Renal pelvis (tissue), 4 donors: ENCODE measurements around the gene DDI1. TPM values are rescaled to one million over a fixed set of nuclear protein-coding genes. Genes with fewer than 3 reads are reported as not detected.

ENCODE experiments used
- DNase-seq: peaks from one replicate; pipeline ENCODE4 v3.0.0-alpha.2; 2013
- polyA plus RNA-seq, 3 donors: library from polyadenylated mRNA; unstranded; fragments of 120-200 nt; gene quantifications; one replicate each; pipeline ENCODE4 v1.2.1, GENCODE V29; 2013; ENCODE audit not compliant: insufficient read length in 3 of 3

DDI1 gene
- polyA plus RNA-seq, 3 donors: not detected

- no peak for DNase-seq
Measured at GRCh38 chr11:104076455-104076854, 40.0 kb downstream of the DDI1 start.

GRCh38 chr11:104078245-104078644 lies 41.8 kb downstream of the DDI1 start:
- no peak for DNase-seq

- no peak for DNase-seq
Measured at GRCh38 chr11:104078995-104079394, 42.6 kb downstream of the DDI1 start.

- no peak for DNase-seq
Measured at GRCh38 chr11:104086621-104087020, 50.2 kb downstream of the DDI1 start.

Other genes with a start within 250 kb of the DDI1 start
- 10 to 100 TPM; 18.1 to 25.9 (median 21.6) TPM for gene PDGFD, start 127.5 kb downstream of the DDI1 start, polyA plus RNA-seq